IMR-90 (cell line): ENCODE results near the gene FARS2. TPM values are rescaled to one million over a fixed set of nuclear protein-coding genes. Genes with fewer than 3 reads are reported as not detected.

Source experiments
- ATAC-seq: fragments of 200-7000 bp; cut with Tn5 transposase; 2 replicates; pipeline ENCODE4 v1.9.1; 2020; ENCODE audit warnings: low read depth, mild to moderate bottlenecking, moderate library complexity
- BruUV-seq: library from RNA; stranded (reverse); fragments of 400-500 nt; replicated peaks from 2 replicates; lab custom pipeline; 2021; lab: Mats Ljungman, UMichigan
- CTCF ChIA-PET: fragments of 300-600 bp; formaldehyde crosslinking; extraction: SDS; loops from one replicate; lab custom pipeline; 2021; ENCODE audit warnings: antibody characterized with exemption; lab: Yijun Ruan, JAX
- POLR2A ChIA-PET: fragments of 300-600 bp; sonication (Branson Sonifier 250); formaldehyde crosslinking; loops from one replicate; lab custom pipeline; 2022; ENCODE audit warnings: antibody characterized with exemption; ENCODE audit not compliant: unreplicated experiment; lab: Charles Lee
- DNase-seq: peaks from one replicate; pipeline ENCODE4 v3.0.0; 2013
- H2AFZ ChIP-seq: replicated peaks from 2 replicates; pipeline ENCODE3; 2013; ENCODE audit warnings: low read length, mild to moderate bottlenecking; ENCODE audit not compliant: poor library complexity
- H2AK5ac ChIP-seq: 2 replicates; pipeline ENCODE4 v1.6.1; 2013; ENCODE audit warnings: low read depth, low read length, inconsistent platforms
- H2AK9ac ChIP-seq: replicated peaks from 2 replicates; pipeline ENCODE3; 2013; ENCODE audit warnings: mild to moderate bottlenecking, low read depth, low read length, moderate library complexity; ENCODE audit not compliant: poor library complexity
- H2BK120ac ChIP-seq: 2 replicates; pipeline ENCODE4 v1.6.1; 2013; ENCODE audit warnings: low read depth, low read length, inconsistent platforms
- H2BK15ac ChIP-seq: 3 replicates; pipeline ENCODE4 v1.6.1; 2013; ENCODE audit warnings: low read depth, low read length, inconsistent platforms
- H2BK20ac ChIP-seq: 2 replicates; pipeline ENCODE4 v1.6.1; 2013; ENCODE audit warnings: low read depth, mild to moderate bottlenecking, inconsistent platforms, low read length, moderate library complexity
- H2BK5ac ChIP-seq: 2 replicates; pipeline ENCODE4 v1.6.1; 2013; ENCODE audit warnings: mild to moderate bottlenecking, low read depth, low read length, inconsistent platforms; ENCODE audit not compliant: poor library complexity, severe bottlenecking
- H3K14ac ChIP-seq: replicated peaks from 2 replicates; pipeline ENCODE4 v1.6.1; 2013; ENCODE audit warnings: low read depth, low read length, inconsistent platforms
- H3K18ac ChIP-seq: 2 replicates; pipeline ENCODE4 v1.6.1; 2013; ENCODE audit warnings: low read depth, low read length, control low read depth
- H3K23ac ChIP-seq: 2 replicates; pipeline ENCODE4 v1.6.1; 2013; ENCODE audit warnings: low read depth, low read length, inconsistent platforms
- H3K27ac ChIP-seq: 2 replicates; pipeline ENCODE4 v1.5.1; 2013; ENCODE audit warnings: mild to moderate bottlenecking, control low read depth, low read length; ENCODE audit not compliant: insufficient read depth
- H3K27me3 ChIP-seq: 2 replicates; pipeline ENCODE4 v1.6.1; 2013; ENCODE audit warnings: low read length; ENCODE audit not compliant: control insufficient read depth, insufficient read depth
- H3K36me3 ChIP-seq: 2 replicates; pipeline ENCODE4 v1.6.1; 2013; ENCODE audit warnings: low read length, mixed read lengths; ENCODE audit not compliant: control insufficient read depth, insufficient read depth
- H3K4ac ChIP-seq: 2 replicates; pipeline ENCODE4 v1.6.1; 2013; ENCODE audit warnings: low read depth, low read length, inconsistent platforms
- H3K4me1 ChIP-seq: 2 replicates; pipeline ENCODE4 v1.6.1; 2013; ENCODE audit warnings: low read length, mixed read lengths; ENCODE audit not compliant: control insufficient read depth, insufficient read depth
- H3K4me2 ChIP-seq: 2 replicates; pipeline ENCODE4 v1.6.1; 2013; ENCODE audit warnings: low read depth, mild to moderate bottlenecking, control low read depth, low read length, moderate library complexity
- H3K4me3 ChIP-seq: 2 replicates; pipeline ENCODE4 v1.5.1; 2013; ENCODE audit warnings: low read depth, mild to moderate bottlenecking, control low read depth, low read length, moderate library complexity; ENCODE audit not compliant: insufficient read depth
- H3K56ac ChIP-seq: 2 replicates; pipeline ENCODE4 v1.6.1; 2013; ENCODE audit warnings: low read length, inconsistent platforms; ENCODE audit not compliant: insufficient read depth; ENCODE audit errors: extremely low read depth
- H3K79me1 ChIP-seq, 2 experiments: 2 replicates each; pipeline ENCODE4 v1.6.1; 2013; ENCODE audit warnings: low read length in 2 of 2, inconsistent platforms in 1 of 2, low read depth in 1 of 2
- H3K9ac ChIP-seq: 2 replicates; pipeline ENCODE4 v1.6.1; 2013; ENCODE audit warnings: low read depth, low read length, control low read depth
- H3K9me1 ChIP-seq: 2 replicates; pipeline ENCODE4 v1.6.1; 2013; ENCODE audit warnings: low read length, inconsistent platforms; ENCODE audit not compliant: insufficient read depth
- H3K9me3 ChIP-seq: 2 replicates; pipeline ENCODE4 v1.6.1; 2013; ENCODE audit warnings: low read length; ENCODE audit not compliant: control insufficient read depth, insufficient read depth
- H4K20me1 ChIP-seq: 2 replicates; pipeline ENCODE4 v1.6.1; 2013; ENCODE audit warnings: low read length, inconsistent platforms; ENCODE audit not compliant: insufficient read depth
- H4K5ac ChIP-seq: 2 replicates; pipeline ENCODE4 v1.6.1; 2013; ENCODE audit warnings: mild to moderate bottlenecking, low read depth, low read length, control low read depth
- H4K8ac ChIP-seq, 2 experiments: 2 replicates each; pipeline ENCODE4 v1.6.1; 2013; ENCODE audit warnings: low read depth in 2 of 2, low read length in 2 of 2, control low read depth in 1 of 2, inconsistent platforms in 1 of 2
- H4K91ac ChIP-seq: 2 replicates; pipeline ENCODE4 v1.6.1; 2013; ENCODE audit warnings: low read depth, low read length, inconsistent platforms; ENCODE audit not compliant: insufficient read depth
- BHLHE40 ChIP-seq: fragments of 150-350 bp; IDR thresholded peaks from 2 replicates; pipeline ENCODE4 v1.6.1; 2016; ENCODE audit warnings: mild to moderate bottlenecking, low read depth, low read length
- CEBPB ChIP-seq: IDR thresholded peaks from 2 replicates; pipeline ENCODE4 v1.6.1; 2012; ENCODE audit warnings: low read depth, low read length, improper control_type of control experiment
- ELK1 ChIP-seq: fragments of 150-350 bp; IDR thresholded peaks from 2 replicates; pipeline ENCODE4 v1.6.1; 2016; ENCODE audit warnings: low read depth, mild to moderate bottlenecking, low read length, moderate library complexity, borderline replicate concordance
- FOS ChIP-seq: fragments of 150-350 bp; IDR thresholded peaks from 2 replicates; pipeline ENCODE4 v1.6.1; 2016; ENCODE audit warnings: low read depth, low read length
- MAFK ChIP-seq: IDR thresholded peaks from 2 replicates; pipeline ENCODE4 v1.6.1; 2012; ENCODE audit warnings: low read depth, low read length, improper control_type of control experiment
- MAZ ChIP-seq: IDR thresholded peaks from 2 replicates; pipeline ENCODE4 v1.6.1; 2012; ENCODE audit warnings: low read depth, mild to moderate bottlenecking, low read length, improper control_type of control experiment, moderate library complexity, borderline replicate concordance
- MXI1 ChIP-seq: IDR thresholded peaks from 2 replicates; pipeline ENCODE4 v1.6.1; 2012; ENCODE audit warnings: low read depth, mild to moderate bottlenecking, low read length, moderate library complexity, borderline replicate concordance
- NFE2L2 ChIP-seq: fragments of 150-350 bp; IDR thresholded peaks from 2 replicates; pipeline ENCODE4 v1.6.1; 2016; ENCODE audit warnings: low read depth, mild to moderate bottlenecking, low read length
- POLR2A ChIP-seq: IDR thresholded peaks from 2 replicates; pipeline ENCODE4 v1.6.1; 2012; ENCODE audit warnings: mild to moderate bottlenecking, low read depth, low read length
- RAD21 ChIP-seq: IDR thresholded peaks from 2 replicates; pipeline ENCODE4 v1.6.1; 2012; ENCODE audit warnings: low read length, improper control_type of control experiment
- RCOR1 ChIP-seq: IDR thresholded peaks from 2 replicates; pipeline ENCODE4 v1.6.1; 2012; ENCODE audit warnings: mild to moderate bottlenecking, low read length, improper control_type of control experiment; ENCODE audit not compliant: insufficient replicate concordance
- SMC3 ChIP-seq: fragments of 150-350 bp; IDR thresholded peaks from 2 replicates; pipeline ENCODE4 v1.6.1; 2016; ENCODE audit warnings: low read depth, mild to moderate bottlenecking, antibody characterized with exemption, low read length, moderate library complexity
- USF2 ChIP-seq: fragments of 150-350 bp; IDR thresholded peaks from 2 replicates; pipeline ENCODE4 v1.6.1; 2017; ENCODE audit warnings: mild to moderate bottlenecking, antibody characterized with exemption, low read length, low read depth
- WGBS, 2 experiments: methylation state at CpG; one replicate each; pipeline versions ENCODE4 v1.1.5 to v1.1.7; 2013; ENCODE audit warnings: missing lambda C conversion rate in 2 of 2; ENCODE audit not compliant: insufficient read length in 1 of 2; ENCODE audit errors: extremely low coverage in 2 of 2; 5-methylcytosine and 5-hydroxymethylcytosine counted together
- dilution Hi-C: fragments of 300-500 bp; cut with HindIII; formaldehyde crosslinking; loops from one replicate; pipeline ENCODE4 v1.14.3; 2018; ENCODE audit warnings: low sequenced_read_pairs; ENCODE audit not compliant: unreplicated experiment
- in situ Hi-C: fragments of 300-500 bp; cut with MboI; formaldehyde crosslinking; loops from 3 replicates; pipeline ENCODE4 v1.14.3; 2019; ENCODE audit warnings: low sequenced_read_pairs, inconsistent platforms, mixed read lengths
- intact Hi-C: fragments of 100-400 bp; cut with micrococcal nuclease; formaldehyde crosslinking; loops from 2 replicates; pipeline ENCODE4 v1.10.0; 2022
- polyA plus RNA-seq, 3 experiments: library from polyadenylated mRNA; depleted of rRNA; stranded (reverse); fragments of >200 nt; gene quantifications; 2 replicates each; pipeline ENCODE4 v1.2.3, GENCODE V29; 2012; ENCODE audit warnings: low replicate concordance in 1 of 3
- total RNA-seq: library from RNA; depleted of rRNA; stranded (reverse); fragments of >200 nt; gene quantifications from 2 replicates; pipeline ENCODE4 v1.2.3, GENCODE V29; 2012

The FARS2 gene
- total and polyA plus RNA-seq, 2 of the 4 experiments (the other 2 are of a cell fraction): 12.1 to 28.9 TPM

GRCh38 chr6:5598123-5598522 lies 336.8 kb downstream of the FARS2 start:
- H3K23ac ChIP-seq: no peak overlapping the region
- BruUV-seq: no TSS peak
- no peaks in the 10 kb centered on the region for H3K27me3 ChIP-seq
- H4K91ac ChIP-seq: no peak overlapping the region
- WGBS, 2 experiments: 90% methylated on average over 2 of the region's 3 CpGs; no CpG with 5 or more reads in 1 of the 2 experiments
- no peak overlapping the region for H4K8ac ChIP-seq
- no peak overlapping the region for H2BK120ac ChIP-seq
- no peaks in the 10 kb centered on the region for H3K79me1 ChIP-seq
- no peaks in the 10 kb centered on the region for H3K9me3 ChIP-seq
- no peaks in the 10 kb centered on the region for H3K9me1 ChIP-seq
- H3K4me1 ChIP-seq: no peaks in the 10 kb centered on the region
- H3K14ac ChIP-seq: no peak overlapping the region
- no peak overlapping the region for H3K56ac ChIP-seq
- dilution Hi-C loops (no loop called here), in situ Hi-C loops (no loop called here), intact Hi-C loops (no loop called here)
- no peak overlapping the region for H2BK5ac ChIP-seq
- H3K9ac ChIP-seq: no peak overlapping the region
- no peak overlapping the region for H3K4me2 ChIP-seq
- no peak overlapping the region for H2AFZ ChIP-seq
- no peak overlapping the region for H2AK5ac ChIP-seq
- POLR2A ChIA-PET: no interaction called here
- TF ChIP-seq RAD21 (no peak), CEBPB (no peak), FOS (no peak), NFE2L2 (no peak), MAFK (no peak), MXI1 (no peak), USF2 (no peak), RCOR1 (no peak), ELK1 (no peak), POLR2A (no peak), MAZ (no peak), BHLHE40 (no peak), SMC3 (no peak)
- no peak overlapping the region for H3K4ac ChIP-seq
- H3K36me3 ChIP-seq: no peaks in the 10 kb centered on the region
- H4K5ac ChIP-seq: no peak overlapping the region
- no peak overlapping the region for H2AK9ac ChIP-seq
- no peaks in the 10 kb centered on the region for H4K20me1 ChIP-seq
- CTCF ChIA-PET: no interaction called here
- H3K4me3 ChIP-seq: no peak overlapping the region
- no peak overlapping the region for H2BK20ac ChIP-seq
- no peak overlapping the region for H2BK15ac ChIP-seq
- no peak overlapping the region for H3K27ac ChIP-seq
- no peak overlapping the region for H3K18ac ChIP-seq
- DNase-seq: no peak
- no peak for ATAC-seq
